Fibroblast of pulmonary artery (primary cell): ENCODE results near the gene ABCB1.

Experiments
- DNase-seq: peaks from one replicate; pipeline ENCODE4 v3.0.0-alpha.2; 2010; ENCODE audit warnings: low read depth
- H3K4me3 ChIP-seq: replicated peaks from 2 replicates; pipeline ENCODE4 v1.5.1; 2011; ENCODE audit warnings: low read depth, mild to moderate bottlenecking, control low read depth, low read length, moderate library complexity
- TF ChIP-seq, protein P1 (sequence below): IDR thresholded peaks from 2 replicates; pipeline ENCODE4 v1.5.1; 2011; ENCODE audit warnings: mild to moderate bottlenecking, control low read depth, low read length, inconsistent platforms; ENCODE audit errors: missing control alignments

Gene ABCB1

DNA sequence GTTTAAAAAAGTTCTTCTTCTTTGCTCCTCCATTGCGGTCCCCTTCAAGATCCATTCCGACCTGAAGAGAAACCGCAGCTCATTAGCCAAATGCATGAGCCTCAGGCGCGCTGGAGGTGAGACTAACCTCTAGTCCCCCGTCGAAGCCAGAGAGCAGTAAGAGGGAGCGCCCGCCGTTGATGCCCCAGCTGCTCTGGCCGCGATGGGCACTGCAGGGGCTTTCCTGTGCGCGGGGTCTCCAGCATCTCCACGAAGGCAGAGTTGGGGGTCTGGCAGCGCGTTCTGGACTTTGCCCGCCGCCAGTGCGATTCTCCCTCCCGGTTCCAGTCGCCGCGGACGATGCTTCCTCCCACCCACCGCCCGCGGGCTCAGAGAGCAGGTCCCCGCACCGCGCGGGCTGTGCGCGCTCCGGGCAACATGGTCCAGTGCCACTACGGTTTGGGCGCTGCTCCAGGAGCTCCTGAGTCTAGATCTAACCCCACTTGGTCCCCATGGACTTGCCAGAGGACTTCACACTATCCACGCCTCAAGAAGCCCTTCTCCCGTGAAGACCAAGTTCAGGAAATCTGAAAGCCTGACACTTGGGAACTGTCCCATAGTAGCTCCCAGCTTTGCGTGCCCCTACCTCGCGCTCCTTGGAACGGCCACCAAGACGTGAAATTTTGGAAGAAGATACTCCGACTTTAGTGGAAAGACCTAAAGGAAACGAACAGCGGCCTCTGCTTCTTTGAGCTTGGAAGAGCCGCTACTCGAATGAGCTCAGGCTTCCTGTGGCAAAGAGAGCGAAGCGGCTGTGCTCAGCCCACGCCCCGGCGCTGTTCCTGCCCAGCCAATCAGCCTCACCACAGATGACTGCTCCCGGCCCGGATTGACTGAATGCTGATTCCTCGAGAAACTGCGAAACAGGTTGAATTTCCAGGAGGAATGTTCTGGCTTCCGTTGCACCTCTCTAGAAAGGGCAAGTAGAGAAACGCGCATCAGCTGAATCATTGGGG, at the start of gene ABCB1:
Gene ABCB1, minus strand, starts transcription at position 755 of the 995 bp plus-strand sequence. Its CDS starts 700 bp downstream, at position 55.
- DNase-seq: peak; percentile 16
- peak within 1 kb of the TSS; percentile 34 for H3K4me3 ChIP-seq
- TF ChIP-seq, protein P1, sequence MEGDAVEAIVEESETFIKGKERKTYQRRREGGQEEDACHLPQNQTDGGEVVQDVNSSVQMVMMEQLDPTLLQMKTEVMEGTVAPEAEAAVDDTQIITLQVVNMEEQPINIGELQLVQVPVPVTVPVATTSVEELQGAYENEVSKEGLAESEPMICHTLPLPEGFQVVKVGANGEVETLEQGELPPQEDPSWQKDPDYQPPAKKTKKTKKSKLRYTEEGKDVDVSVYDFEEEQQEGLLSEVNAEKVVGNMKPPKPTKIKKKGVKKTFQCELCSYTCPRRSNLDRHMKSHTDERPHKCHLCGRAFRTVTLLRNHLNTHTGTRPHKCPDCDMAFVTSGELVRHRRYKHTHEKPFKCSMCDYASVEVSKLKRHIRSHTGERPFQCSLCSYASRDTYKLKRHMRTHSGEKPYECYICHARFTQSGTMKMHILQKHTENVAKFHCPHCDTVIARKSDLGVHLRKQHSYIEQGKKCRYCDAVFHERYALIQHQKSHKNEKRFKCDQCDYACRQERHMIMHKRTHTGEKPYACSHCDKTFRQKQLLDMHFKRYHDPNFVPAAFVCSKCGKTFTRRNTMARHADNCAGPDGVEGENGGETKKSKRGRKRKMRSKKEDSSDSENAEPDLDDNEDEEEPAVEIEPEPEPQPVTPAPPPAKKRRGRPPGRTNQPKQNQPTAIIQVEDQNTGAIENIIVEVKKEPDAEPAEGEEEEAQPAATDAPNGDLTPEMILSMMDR: no peak

DNA sequence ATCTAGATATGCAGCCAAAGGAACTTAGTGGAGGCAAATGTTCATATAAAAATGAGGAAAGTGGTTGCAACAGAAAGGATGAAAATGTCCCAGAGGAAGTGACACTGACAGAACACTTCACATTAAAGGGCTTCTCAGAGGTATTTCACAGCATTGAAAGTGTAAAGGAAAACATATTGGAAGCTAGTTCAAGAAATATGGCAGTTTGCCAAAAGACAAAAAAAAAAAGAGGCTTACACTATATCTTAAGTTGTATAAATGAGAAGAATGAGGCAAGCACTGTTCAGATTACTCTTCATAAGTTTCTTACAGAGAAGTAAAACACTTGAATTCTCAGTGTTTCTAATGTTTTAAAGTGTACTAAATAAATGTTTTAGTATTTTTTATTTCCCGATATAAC, 47.6 kb upstream of the ABCB1 start:
- H3K4me3 ChIP-seq: no peak overlapping the region
- DNase-seq: no peak
- TF ChIP-seq, protein P1: no peak

DNA sequence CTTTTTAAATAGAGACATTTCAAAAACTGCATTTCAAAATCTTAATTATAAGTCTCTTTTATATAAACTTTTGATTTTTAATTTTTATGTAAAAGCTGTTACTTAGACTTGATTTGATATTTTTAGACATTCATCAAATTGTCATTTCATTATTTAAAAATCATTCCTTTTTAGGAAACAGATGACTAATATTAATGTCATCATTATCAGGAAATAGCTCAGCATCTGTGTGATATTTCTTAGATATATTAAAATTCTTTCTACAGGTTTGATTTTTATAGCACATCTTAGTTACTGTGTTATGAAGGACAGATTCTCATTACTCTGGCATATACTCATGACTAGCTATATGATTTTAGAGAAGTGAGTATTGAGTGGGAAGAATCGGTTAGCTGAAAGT, 44.8 kb upstream of the ABCB1 start:
- TF ChIP-seq, protein P1: no peak
- no peak overlapping the region for H3K4me3 ChIP-seq
- no peak for DNase-seq

DNA sequence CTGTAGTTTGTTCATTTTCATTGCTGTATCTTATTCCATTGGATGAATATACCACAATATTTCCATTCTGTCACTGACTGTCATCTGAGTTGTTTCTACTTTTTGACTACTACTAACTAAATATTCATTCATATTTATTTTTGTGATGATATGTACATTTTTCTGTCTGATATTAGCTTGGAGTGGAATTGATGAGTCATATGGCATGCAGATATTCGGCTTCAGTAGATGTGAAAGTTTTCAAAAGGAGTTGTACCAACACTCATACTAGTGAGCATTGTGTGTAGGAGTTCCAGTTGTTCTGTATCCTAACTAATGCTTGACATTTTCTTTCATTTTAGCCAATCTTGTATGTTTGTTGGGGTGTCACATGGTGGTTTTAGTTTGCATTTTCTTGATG, 35.2 kb upstream of the ABCB1 start:
- TF ChIP-seq, protein P1: no peak
- no peak for DNase-seq

DNA sequence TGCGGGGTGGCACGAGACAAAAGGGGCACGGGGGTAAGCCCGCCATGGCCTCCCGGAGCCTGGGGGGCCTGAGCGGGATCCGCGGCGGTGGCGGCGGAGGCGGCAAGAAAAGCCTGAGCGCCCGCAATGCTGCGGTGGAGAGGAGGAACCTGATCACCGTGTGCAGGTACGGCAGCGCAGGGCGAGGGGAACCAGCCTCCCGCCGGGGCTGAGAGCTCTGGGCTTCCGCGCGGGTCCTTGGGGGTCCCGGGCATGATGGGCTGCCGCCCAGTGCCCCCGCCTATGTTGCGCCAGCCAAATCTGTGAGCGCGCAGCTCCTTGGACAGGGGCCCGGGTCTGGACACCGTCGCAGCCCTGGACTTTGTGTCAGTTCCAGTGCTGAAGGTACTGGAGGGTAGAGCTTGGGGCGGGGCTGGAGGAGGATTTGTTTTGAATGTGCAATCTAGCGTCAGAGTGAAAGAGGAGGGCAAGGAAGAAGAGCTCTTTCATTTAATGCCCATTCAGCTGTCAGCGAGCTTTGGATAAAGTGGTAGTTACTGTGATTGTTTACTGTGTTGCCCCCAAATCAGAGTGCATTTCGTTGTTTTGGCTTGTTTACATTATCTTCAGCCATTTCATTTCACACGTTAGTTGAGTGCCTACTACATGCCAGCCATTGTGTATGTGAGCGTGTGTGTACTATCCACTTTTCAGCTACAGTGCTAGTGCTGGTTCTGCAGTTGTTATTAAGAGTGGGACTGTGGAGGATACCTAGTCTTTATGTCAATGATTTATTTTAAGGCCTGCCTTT, 28.3 kb upstream of the ABCB1 start:
- peak; percentile 2 for DNase-seq
- peak overlapping the region; percentile 56 for H3K4me3 ChIP-seq
- TF ChIP-seq, protein P1: no peak

More for the DNA sequence above, 35.2 kb upstream of the ABCB1 start:
- no peak overlapping the region for H3K4me3 ChIP-seq

DNA sequence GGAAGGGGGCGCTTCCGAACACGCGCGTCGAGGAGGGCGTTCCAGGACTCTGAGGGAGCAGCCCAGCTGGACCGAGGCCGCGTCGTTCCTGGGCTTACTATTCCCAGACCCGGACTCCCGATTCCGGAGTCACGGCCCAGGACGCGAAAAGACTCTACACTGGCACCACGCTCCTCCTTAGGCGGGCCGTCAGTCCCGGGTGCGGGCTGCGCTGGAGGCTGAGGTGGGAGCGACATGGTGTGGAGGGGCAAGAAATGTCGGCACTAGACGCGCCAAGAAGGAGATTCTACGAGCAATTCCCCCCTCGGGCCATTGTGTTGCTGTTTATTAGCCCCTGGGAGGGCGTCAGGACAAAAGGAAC, 26.9 kb upstream of the ABCB1 start:
- TF ChIP-seq, protein P1: no peak

More for the DNA sequence above, 26.9 kb upstream of the ABCB1 start:
- peak overlapping the region; percentile 56 for H3K4me3 ChIP-seq
- DNase-seq: peak; percentile 1
